ENCODE data around the gene PTGER3. TPM values are rescaled to one million over a fixed set of nuclear protein-coding genes. Genes with fewer than 3 reads are reported as not detected.

Gene PTGER3
- total RNA-seq (2022; extraction: Qiagen RNA extraction): not detected in 5 replicates

DNA sequence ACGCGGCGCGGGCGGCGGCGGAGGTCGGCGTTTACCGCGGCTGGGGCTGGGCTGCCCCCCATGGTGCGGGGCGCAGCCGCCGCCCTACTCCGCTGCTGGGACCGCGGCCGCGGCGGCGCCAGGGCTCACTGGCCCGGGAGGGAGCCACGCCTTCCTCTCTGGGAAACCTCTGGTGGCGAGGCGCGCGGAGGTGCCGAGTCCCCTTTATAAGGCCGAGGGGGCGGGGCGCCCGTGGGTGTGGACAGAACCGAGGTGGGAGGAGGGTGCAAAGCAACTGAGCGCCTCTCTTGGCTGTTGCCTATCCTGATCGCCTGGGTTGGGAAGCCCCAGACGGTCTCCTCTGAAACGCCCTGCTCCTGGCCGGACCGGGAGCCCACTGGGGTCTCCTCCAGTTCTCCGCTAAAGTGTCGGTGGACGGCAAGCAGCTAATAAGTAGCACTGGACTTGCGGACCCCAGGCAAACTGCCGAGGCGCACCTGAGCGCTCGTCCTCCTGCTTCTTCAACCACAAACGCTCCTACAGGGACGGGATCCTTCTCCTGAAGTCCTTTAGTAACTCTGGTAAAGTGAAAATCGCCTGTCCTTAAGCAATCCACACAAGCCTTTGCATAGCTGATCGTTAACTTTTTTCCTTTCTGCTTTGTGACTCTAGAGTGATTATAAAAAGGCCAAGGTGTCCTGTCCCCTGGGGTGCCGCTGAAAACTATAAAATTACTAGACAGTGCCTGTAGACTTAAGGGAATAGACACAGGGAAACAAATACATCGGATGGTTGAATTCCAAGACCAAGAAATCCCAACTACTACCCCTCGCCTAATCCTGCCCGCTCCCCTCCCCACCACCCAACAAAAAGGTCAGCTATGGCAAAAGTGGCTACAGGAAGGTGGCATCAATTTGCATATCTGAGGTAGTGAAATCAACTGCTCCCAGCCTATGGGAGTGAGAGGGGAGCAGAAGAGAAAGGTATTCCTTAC lies at the start of gene PTGER3:
Gene PTGER3, minus strand, starts transcription at position 182 of the 973 bp plus-strand sequence. CDS start 239 bp downstream, outside the sequence.

DNA sequence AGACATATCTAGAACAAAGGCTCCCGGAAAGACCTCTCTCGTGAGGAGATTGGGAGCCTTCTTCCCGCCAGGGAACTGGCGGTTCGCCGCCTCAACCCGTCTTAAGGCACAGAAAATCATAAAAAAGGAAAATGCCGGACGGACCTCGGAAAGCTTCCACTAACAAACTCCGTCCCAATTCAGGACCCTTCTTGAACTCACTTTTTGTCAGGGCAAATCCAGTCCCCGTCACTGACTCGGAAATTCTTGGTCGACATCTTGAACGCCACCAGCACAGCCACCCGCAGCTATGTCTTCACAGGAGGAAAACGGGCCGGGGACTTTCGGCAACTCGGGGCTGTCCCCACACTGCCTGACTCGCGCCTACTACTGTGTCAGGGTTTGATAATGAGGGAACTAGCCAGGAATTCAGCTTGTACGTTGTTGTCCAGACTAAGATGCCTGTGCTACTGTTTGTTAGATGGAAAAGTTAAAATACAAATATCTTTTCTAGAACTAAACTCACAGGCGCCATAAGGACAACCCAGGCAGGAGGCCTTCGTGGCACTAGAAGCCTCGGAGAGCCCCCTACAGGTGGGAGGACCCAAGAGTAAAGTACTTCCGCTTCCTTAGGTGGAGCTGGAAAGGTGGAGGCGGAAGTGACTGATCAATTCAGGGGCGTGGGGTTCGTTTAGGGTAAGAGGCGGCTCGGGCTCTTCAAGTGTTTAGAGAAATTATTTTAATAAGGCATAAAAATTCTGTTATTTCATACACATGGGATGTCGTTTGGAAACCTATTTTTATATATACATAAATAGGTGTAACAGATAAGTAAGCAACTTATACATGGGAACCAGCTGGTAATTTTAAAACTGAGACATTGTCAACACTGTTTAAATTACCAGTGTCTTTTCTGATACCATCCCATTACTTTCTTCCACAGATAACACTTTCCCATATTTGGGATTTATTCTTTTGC lies 33.4 kb upstream of the PTGER3 start, which contains the start of gene ZRANB2:
Gene ZRANB2, minus strand, starts transcription at position 297 of the 958 bp plus-strand sequence. Its CDS starts 40 bp downstream, at position 257.

Other genes starting within 250 kb of the PTGER3 start
- 18.0 to 25.5 TPM (median 24.9 TPM) in 5 replicates for gene ZRANB2, start 33.2 kb upstream of the PTGER3 start, total RNA-seq (2022; extraction: Qiagen RNA extraction)

Data from A549 treated with Mapracorat at 1 μM for 4 hours (cell line).